D721Med (cell line): Measurements from ENCODE around the gene PBRM1.
A peak's percentile ranks its signal among the peaks of the same experiment; 100 is the strongest.

Source experiments
- DNase-seq: peaks from one replicate; pipeline ENCODE4 v3.0.0; 2011; ENCODE audit warnings: low spot score; ENCODE audit not compliant: insufficient read length
- FAIRE-seq: peaks from 2 replicates; lab custom pipeline; 2011; peaks lifted over from hg19 to GRCh38; lab: Jason Lieb, UNC
- CTCF ChIP-seq: IDR thresholded peaks from 2 replicates; pipeline ENCODE4 v1.5.1; 2012; ENCODE audit warnings: mild to moderate bottlenecking, control low read depth; ENCODE audit not compliant: insufficient read depth; ENCODE audit errors: missing control alignments

PBRM1 gene

DNA sequence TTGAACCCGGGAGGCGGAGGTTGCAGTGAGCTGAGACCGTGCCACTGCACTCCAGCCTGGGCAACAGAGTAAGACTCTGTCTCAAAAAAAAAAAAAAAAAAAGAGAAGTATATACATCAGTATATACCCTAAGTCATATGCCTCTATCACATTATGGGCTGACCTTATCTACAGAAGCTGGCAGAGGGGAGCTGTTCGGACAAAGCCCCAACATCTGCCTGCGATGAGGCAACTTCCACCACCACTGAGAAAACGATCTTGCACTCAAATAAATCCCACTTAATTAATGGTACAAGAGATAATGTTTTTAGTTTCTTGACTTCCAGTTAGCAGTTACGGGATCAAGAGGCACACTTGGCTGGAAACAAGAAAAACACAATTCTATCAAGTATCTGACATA lies 17.6 kb upstream of the PBRM1 start:
- FAIRE-seq: no peak
- no peak for TF ChIP-seq CTCF
- no peak for DNase-seq

DNA sequence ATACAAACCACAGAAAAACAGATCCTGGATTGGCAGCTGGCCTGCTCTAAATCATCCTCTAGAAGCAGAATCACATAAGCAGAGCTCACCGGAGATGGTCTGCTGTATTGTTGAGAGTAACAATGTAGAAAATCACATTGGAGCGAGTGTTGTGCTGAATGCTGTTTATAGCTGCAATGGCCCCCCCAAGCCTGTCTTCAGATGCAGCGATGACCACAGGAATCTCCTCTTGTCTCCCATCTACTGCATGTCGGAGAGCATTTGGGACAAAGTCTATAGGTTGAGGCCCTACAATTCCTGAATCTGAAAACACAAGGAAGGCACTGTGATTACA lies 11.9 kb upstream of the PBRM1 start:
- DNase-seq (no peak), FAIRE-seq (no peak)
- no peak for TF ChIP-seq CTCF

DNA sequence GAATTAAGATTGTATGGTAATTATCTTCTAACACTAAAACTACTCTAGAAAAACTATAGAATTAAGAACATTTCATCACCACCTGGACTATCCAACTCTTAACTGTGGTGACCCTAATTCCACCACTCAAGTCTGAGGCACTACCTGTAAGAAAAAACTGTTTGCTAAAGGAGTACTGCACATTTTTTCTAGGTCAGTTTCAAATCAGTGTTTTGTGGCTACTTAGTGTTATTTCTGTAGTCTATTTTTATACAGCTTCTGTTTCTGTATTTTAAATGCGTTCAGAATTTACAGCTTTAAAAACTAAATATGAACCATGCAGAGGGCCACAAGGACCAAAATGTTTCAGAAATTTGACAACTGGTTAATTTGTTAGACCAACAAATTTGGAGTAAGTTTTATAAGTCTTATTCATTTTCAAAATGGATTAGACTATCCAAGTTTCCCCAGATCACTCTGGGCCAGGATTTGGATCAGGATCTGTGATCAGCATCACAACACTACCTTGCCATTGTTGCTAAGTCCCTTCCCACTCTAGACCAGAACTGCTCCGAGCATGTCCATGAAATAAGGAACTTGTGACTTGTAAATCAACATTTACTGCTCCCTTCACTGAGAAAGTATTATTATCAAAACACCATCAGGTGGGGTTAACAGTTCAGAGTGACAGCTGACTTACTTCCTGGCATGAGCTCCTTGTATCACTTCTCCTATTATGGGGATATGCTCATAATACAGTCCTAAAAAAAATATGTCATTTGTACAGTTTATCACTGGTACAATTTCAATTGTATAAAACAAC lies 11.3 kb upstream of the PBRM1 start:
- FAIRE-seq (peak; percentile 6), DNase-seq (no peak)
- TF ChIP-seq CTCF: no peak

- DNase-seq (no peak), FAIRE-seq (no peak)
- no peak for TF ChIP-seq CTCF
Observed at GRCh38 chr3:52695798-52696671, 10.3 kb upstream of the PBRM1 start.

GRCh38 chr3:52694528-52695189 lies 8.9 kb upstream of the PBRM1 start:
- no peak for TF ChIP-seq CTCF
- FAIRE-seq (no peak), DNase-seq (no peak)

DNA sequence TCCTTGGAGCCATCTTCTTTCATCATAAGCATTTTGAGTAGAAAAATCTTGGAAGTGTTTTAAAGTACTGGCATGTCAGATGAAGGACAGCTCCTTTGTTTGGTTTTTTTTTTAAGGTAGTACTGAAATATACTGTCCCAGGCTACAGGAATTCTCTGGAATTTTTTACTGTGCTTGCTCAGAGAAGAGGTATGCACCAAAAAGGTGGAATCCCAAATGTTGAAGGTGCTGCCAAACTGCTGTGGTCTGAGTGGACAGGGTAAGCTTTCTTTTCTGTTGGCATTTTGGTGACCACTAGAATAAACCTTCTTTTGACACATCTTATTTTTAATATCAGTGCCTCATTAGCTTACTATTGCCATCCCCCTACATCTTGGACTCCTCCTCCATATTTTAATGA lies 7.4 kb upstream of the PBRM1 start:
- DNase-seq: no peak
- FAIRE-seq: no peak
- no peak for TF ChIP-seq CTCF

- no peak for TF ChIP-seq CTCF
- FAIRE-seq (no peak), DNase-seq (no peak)
Observed at GRCh38 chr3:52690560-52690959, 4.8 kb upstream of the PBRM1 start.
